ELF-1 (cell line): ENCODE measurements around the gene MAN1B1.
A peak's percentile ranks its signal among the peaks of the same experiment; 100 is the strongest.

ENCODE experiments used
- DNase-seq: peaks from one replicate; pipeline ENCODE4 v3.0.0-alpha.2; 2016; ENCODE audit warnings: low read depth, low spot score

The MAN1B1 gene

DNA sequence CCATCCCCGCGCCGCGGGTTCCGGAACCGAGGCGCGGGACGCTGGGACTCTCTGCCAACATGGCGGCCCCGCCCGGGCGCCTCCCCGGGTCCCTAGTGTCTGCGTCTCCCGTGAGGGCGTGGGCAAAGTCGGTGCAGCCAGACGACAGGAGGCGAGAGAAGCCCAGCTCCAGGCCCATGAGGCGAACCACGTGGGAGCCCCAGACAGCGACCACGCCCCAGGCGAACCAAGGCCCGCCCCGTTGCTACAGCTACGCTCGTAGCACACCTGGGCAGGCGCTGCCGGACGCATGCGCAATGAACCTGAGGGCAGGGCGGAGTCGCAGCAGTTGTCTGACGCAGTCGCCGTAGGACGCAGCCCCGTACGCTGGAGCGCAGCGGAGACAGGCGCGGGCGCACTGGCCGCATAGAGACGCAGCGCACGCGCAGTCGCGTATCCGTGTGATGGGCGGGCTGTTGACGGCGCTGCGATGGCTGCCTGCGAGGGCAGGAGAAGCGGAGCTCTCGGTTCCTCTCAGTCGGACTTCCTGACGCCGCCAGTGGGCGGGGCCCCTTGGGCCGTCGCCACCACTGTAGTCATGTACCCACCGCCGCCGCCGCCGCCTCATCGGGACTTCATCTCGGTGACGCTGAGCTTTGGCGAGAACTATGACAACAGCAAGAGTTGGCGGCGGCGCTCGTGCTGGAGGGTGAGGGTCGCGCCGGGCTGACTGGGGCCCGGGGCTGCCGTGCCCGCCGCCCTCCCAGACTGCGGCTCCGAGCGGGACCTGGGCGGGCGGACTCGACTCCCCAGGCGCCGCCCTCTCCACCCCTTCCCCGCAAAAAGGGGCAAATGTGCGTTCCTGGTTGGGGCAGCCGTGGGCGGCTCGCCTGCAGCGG is at the start of gene MAN1B1:
TSS of gene MAN1B1 (plus strand) at position 455 of the 878 bp plus-strand sequence. CDS start at position 470, 15 bp downstream.
- peak; percentile 100 for DNase-seq

DNA sequence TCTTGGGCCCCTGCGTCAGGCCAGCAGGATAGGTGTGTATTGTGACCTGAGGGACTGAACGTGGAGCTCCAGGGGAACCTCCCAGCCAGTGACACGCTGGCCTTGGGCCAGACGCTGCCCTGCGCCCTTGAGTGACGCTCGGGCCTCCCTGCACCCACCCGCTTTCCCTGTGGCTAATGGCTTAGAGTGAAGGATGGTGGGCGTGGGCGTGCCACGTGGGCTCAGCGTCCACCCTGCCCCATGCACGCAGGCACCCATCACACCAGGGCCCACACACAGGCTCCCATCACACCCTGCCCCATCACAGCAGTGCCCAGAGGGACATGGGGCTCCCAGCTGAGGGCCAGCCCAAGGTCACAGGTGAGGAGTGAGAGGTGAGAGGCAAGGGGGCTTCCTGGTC is 49.8 kb upstream of the MAN1B1 start:
- DNase-seq, result no peak

DNA sequence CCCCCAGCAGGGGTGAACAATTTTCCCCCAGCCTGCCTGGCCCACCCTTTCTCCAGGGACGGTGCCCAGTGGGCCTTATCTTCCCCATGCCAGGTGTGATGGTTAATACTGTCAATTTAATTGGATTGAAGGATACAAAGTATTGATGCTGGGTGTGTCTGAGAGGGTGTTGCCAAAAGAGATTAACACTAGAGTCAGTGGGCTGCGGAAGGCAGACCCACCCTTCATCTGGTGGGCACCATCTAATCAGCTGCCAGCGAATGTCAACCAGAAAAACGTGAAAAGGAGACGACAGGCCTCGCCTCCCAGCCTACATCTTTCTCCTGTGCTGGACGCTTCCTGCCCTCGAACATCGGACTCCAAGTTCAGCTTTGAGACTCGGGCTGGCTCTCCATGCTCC is 49.3 kb upstream of the MAN1B1 start:
- no peak for DNase-seq

DNA sequence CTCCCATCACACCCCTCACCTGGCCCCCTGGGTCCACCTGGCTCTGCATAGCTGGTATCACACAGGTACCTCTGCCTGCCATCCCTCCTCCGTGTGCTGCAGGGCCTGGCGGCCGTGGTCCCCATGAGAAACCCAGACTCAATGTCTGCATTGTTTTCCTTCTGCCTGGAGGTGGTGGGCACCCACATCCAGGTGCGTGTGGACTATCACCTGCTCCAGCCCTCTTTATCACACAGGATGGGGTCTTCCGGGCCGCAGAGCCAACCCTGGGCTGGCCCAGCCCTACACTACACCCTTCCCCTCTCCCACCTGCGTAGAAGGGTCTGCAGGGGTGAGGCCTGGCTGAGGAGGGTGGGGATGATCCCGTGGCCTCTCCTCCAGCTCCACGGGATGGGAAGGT is 47.9 kb upstream of the MAN1B1 start:
- no peak for DNase-seq

DNA sequence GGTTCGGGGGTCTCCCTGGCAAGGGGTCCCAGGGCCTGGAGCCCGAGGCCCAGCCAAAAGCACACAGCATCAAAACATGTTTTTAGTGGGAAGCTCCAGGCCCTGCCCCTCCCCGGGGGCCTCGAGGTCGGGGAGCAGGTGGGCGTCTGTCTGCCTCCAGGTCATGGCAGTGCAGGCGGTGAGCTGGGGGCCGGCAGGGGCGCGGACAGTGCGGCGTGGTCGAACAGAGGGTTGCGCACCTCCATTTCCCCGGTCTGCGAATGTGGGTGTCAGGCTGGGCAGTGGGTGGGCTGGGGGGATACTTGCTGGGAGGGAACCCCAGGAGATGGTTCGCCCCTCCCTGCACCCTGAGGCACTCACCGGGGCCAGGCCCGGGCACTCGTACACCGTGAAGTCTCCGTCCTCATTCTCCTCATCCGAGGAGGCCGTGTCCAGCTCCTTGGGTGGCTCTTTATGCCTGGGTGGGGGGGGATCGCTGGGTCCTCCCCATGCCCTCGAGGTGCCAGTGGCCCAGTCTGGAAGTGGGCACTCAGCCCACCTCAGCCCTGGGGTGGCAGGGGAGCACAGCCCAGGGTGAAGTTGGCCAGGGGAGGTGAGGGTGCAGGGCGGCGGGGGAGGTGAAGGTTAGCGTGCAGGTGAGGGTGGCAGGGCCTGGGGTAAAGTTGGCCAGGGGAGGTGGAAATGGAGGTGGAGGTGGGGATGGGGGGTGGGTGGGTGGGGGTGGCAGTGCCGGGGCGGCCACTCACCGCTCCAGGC is 47.0 kb upstream of the MAN1B1 start:
- no peak for DNase-seq

DNA sequence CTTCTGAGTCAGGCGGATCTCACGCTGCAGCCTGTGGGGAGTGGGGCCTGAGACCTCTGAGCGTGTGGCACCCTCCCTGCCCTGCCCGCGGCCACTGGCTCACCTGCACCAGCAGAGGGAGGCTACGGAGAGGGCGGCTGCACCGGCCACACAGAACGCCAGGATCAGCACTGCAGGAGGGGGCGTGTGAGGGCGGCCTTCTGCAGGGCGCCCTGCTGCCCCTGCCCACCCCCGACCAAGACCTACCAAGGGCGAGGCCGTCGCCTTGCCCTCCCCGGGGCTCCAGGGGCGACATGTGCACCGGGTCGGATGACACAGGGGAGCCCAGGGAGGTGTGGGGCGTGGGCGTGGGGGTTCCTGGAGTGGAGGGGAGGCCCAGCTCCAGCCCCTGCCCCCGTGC is 46.2 kb upstream of the MAN1B1 start:
- no peak for DNase-seq

DNA sequence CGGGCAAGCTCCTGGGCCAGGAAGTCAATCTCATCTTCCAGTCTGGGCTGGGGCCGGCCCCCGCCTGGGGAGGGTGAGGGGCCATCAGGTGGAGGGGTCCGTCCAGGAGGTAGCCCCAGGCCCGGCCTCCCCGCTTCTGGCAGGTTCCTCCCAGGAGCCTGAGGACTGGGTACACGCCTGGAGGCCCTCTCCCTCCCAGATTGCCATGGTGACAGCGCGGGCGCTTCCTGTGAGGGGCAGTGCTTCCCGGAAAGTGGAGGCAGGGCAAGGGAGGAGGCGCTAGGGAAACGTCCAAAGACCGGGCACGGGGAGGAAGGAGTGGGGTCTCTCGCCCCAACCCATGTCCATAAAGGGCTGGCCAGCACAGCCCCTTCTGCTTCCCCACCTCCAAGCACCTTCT is 45.7 kb upstream of the MAN1B1 start:
- no peak for DNase-seq

DNA sequence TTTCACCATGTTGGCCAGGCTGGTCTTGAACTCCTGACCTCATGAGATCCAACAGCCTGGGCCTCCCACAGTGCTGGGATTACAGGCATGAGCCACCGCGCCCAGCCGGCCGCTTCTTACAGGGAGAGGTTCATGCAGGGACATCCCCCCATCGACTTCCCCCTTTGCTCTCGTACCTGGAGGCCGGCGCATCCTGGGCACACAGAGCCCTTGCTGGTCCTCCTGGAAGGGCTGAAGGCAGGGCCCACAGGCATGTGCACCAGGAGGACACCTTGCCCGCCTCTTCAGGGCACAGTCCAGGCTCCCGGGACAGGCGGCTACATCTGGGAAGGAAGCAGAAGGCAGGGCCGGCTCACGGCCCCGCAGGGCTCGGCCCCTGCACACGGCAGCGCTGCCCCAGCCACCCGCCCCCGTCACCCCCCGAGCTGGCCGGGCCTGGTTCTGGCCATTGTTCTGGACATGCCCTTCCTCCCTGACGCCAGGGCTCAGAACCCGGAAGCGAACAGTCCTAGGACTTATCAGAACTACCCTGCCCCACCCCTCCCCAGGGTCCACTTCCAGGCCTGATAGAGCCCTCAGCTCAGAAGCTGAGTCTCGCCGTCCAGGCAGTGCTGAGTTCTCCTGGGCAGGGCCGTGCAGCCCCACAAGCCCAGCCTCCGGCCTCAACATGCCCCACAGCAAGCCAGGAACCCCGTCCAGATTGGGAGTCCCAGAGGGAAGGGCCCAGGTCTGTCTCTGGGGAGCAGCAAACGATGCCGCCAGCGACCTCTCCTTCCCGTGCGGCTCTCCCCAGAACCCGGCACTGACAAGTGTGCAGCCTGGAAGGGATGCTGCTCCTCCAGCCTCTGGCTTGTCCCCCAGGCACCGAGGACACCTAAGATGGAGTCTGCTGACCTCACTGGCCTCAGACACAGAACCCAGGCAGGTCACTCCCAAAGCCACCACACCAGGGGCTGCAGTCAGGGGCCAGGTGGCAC is 43.7 kb upstream of the MAN1B1 start:
- no peak for DNase-seq

DNA sequence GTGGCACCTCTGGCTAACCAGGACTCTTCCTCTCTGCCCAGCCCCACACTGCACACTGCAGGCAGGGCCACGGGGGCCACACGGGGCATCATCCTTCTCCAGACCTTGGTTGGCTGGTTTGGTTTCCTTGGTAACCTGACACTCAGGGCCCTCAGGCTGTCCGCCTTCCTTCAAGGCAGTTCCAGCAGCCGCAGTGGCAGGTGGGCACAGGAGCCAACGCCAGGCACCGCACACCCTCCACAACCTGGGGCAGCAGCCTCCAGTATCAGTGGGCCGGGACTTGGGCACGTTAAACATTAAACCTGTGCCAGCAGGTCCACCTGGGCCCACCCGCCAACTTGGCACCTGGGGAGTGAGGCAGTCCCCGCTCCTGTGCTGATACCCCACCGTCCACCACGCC is 42.7 kb upstream of the MAN1B1 start:
- DNase-seq, result no peak

DNA sequence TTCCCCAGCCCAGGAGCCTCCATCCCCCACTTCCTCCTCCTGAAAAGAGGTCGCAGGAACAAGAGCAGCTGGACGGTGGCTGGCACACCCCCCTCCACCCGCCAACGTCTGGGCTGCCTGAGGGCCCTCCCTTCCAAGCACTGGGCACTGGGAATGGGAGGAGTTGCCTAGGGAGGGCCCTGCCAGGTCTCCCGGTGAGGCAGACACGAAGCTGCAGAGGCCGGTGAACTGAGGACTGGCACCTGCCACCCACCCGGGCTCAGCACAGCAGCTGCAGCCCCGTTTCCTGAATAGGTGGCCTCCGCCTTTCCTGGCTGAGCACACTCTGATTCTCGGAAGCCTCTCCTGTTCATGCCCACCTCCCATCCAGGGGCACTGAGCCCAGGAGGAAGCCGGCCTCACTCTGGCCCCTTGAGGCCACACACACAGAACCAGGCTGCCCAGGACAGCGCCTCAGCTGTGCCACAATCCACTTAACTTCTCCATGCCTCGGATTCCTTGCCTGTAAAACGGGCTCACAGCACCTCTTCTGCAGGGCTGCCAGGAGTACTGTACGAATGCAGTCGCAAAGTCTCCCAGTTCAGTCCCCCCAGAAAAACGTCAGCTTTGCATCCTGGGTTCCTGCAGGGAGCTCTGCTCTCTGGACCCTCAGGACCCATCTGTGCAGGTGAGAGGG is 42.1 kb upstream of the MAN1B1 start:
- no peak for DNase-seq

DNA sequence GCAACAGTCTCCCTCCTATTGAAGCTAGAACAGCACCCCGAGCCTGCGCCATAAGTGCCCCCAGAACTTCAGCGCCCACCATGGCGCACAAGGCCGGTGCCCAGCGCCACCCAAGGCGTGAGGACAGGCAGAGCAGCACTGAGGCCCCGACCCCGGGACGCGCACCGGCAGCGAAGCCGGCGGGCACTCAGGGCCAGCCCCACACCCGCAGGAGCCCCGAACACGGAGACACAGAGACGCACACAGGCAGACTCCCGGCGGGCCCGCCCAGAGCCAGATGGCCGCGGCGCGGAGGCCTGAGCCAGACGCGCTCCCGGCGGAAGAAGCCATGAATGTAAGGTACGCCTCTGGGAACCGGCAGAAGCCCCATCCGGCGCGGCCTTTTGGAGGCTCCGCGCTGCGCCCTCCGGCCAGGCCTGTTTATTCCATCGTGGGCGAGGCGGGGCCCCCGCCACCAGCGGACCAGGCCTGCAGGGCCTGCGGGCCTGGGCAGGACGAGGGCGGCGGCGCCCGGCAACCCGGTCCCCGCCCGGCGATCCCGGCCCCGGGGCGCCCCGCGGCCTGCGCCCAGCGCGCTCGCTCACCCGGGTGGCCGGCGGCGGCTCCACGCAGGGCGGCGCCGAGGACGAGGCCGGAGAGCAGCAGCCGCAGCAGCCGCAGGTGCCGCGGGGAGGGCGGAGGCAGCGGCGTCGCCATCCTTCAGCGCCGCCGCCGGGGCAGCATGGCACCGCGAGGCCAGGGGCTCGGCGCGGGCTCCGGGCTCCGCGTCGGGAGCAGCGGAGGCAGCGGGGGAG is 41.3 kb upstream of the MAN1B1 start:
- DNase-seq, result peak; percentile 31

DNA sequence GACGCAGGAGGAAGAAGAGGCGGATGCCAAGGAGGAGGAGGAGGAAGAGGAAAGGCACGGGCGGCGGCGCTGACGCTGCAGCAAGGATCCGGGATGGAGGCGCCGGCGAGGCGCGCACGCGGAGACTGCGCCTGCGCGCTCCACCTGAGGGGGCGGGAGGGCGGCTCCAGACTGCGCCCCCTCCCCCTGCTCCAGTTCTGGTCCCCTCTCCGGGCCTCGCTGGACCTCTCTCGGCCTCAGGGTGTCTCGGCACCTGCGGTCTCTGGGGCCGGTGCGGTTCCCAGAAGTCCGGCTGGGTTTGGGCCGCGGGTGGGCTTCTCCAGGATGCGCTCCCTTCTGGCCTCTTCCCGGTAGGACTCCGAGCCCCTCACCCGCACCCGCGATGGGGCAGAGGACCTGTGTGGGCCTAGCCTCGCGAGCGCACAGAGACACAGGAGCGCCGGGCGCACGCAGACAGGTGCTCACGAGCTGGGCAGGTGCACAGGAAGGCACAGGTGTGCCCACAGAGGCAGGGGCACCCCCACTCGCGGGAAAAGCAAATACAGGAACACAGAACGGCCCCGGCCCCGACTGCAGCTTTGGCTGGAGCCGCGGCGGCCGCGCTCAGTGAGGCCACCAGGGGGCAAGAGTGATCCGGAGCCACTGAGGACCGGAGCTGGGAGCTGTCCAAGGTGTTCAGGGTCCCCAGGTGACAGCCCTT is 40.5 kb upstream of the MAN1B1 start, which contains the start of gene NPDC1:
TSS of gene NPDC1 (minus strand) at position 90 of the 700 bp plus-strand sequence. CDS start 188 bp downstream, outside the sequence.
- DNase-seq, result peak; percentile 93

DNA sequence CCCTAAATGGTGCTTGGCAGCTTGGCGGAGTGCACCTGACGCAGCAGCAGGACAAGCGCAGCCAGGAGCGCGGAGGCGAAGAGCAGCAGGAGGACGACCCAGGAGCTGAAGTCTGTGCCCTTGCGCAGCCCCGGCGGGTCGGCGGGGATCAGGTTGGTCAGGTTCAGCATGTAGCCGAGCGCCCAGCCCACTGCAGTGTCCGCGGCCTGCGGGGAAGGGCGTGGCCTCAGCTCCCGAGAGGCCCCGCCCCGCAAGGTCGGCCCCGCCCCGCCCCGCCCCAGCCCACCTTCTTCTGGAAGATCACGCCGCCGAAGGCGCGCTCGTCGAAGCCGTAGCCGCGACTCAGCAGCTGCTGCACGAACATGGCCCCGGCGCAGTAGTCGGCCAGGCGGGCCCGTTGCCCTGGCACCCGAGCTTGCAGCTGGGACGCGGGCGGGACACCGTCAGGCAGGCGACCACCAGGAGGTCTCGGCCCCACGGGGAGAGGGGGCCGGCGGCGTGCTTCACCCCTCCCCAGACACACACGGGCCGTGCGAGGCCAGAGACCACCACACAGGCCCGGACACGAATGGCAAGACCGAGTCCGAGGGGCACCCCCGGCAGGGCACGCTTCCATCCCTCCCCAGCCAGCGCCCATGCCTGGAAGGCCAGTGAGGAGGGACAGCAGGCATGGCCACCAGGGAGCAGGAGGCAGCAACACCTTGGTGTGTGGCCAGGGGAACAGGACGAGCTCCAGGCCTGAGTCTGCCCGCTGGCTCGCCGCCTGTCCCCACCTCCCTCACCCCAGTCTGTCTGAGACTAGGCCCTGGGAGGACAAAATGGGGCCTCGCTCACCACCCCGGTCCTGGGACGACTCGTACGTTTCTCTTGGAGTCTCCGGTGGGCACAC is 37.9 kb upstream of the MAN1B1 start:
- peak; percentile 66 for DNase-seq

DNA sequence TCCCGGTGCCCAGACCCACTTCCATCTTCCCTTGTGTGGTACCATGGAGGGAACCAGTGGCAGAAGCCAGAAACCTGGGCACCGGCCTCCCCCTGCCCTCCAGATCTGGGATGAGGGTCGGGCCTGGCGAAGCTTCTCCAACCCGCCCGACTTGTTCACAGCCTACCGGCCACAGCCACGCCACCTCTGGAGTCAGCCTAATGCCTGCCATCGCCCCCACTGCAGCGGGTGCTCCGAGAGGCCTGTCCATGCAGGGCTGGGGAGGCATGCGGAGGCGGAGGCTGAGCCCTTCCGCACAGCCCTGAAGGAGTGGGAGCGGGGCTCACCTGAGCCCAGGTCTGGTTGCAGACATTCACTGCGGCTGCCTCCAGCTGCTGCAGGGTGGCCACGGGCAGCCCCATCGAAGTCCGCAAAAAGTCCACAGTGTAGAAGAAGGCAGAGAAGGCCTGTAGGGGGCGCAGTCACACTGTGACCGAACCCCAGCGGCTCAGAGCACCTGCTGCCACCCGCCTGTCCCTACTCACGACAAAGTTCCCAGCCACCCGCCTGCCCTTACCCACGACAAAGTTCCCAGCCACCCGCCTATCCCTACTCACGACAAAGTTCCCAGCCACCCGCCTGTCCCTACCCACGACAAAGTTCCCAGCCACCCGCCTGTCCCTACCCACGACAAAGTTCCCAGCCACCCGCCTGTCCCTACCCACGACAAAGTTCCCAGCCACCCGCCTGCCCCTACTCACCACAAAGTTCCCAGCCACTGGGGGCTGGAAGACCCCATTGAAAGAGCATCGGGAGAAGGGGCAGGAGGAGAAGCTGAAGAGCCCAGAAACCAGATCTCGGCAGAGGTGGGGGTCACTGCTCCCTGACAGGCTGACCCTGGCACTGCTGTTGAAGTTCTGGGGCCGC is 37.0 kb upstream of the MAN1B1 start:
- peak; percentile 81 for DNase-seq

DNA sequence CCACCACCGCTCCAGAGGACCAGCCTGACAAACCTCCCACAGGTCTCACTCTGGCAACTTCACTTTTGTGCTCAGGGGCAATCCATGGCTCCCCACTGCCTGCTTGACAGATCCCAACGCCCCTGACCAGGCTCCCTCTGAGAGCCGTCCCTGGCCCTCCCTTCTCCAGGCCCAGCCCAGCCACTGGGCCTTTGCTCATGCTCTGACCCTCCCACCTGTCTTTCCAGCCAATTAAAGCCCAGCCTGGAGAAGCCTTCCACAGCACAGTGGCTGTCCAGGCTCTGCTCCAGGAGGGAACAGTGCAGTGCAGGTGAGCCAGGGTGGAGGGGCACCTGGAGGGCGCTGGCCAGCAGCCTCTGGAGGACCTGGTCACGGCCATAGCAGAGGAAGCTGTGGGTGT is 36.2 kb upstream of the MAN1B1 start:
- peak; percentile 33 for DNase-seq

DNA sequence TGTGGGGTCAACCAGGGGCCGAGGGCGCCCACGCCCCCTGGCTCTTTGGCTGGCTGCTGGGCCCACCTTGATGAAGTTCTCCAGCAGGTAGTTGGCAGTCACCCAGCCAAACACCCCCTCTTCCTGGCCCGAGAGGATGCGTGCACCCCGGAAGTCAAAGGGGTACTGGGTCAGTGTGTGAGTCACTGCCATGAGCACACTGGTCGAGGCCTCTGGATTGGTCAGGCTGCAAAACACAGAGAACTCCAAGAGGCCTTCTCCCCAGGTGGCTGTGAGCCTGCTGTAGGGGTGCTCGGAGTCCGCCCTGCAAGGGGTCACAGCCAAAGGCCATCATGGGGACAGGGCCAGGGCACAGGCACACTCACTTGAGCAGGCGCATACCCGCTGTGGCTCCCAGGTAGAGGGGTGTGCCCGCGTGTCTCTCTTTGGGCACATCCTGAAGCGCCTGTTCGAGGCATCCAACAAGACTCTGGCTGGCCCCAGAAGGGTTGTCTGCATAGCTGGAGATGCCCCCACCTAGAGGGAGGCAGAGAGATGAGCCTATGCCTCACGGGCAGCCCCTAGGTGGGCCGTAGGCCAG is 35.5 kb upstream of the MAN1B1 start:
- no peak for DNase-seq

DNA sequence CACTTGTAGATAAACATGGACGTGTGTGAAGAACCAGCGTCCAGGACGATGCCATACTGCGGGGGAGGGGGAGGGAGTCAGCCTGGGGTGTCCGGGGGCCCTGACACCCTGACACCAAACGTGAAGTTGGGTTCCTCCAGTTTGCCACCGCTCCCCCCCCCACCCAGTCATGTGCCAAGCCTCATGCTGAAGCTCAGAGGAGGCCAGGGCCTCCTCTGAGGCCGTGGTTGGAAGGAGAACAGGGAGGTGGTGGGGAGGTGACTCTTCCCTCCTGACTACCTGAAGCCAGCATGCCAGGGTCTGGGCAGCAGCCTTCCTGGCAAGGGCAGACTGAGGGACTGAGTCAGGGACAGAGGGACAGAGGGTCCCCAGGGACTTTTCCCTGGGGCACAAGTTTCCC is 34.5 kb upstream of the MAN1B1 start:
- DNase-seq, result no peak
